Cardiac muscle cell (in vitro differentiated cells and primary cell): ENCODE results near the gene ATRIP. TPM values are rescaled to one million over a fixed set of nuclear protein-coding genes. Genes with fewer than 3 reads are reported as not detected.

Experiments
- DNase-seq, 2 donors: peaks; one replicate each; pipeline versions ENCODE4 v3.0.0 to v3.0.0-alpha.2; 2010 to 2017; ENCODE audit warnings: low read depth in 1 of 2, low spot score in 1 of 2
- H3K27ac ChIP-seq: fragments of 200-600 bp; sonication (generic); 2 replicates; pipeline ENCODE4 v1.5.1; 2016
- H3K27me3 ChIP-seq: fragments of 200-600 bp; sonication (generic); 2 replicates; pipeline ENCODE4 v1.6.0; 2016; ENCODE audit warnings: control low read depth
- H3K36me3 ChIP-seq: fragments of 200-600 bp; sonication (generic); 2 replicates; pipeline ENCODE4 v1.5.1; 2016; ENCODE audit warnings: control low read depth
- H3K4me1 ChIP-seq: fragments of 200-600 bp; sonication (generic); 2 replicates; pipeline ENCODE4 v1.8.1; 2017; ENCODE audit warnings: low read depth, mild to moderate bottlenecking, mixed run types
- H3K4me3 ChIP-seq: fragments of 200-600 bp; sonication (generic); 2 replicates; pipeline ENCODE4 v1.5.1; 2016; ENCODE audit warnings: mild to moderate bottlenecking
- H3K9me3 ChIP-seq: fragments of 200-600 bp; sonication (generic); 2 replicates; pipeline ENCODE4 v1.5.1; 2017; ENCODE audit warnings: low read depth, mild to moderate bottlenecking, control low read depth
- CTCF ChIP-seq: IDR thresholded peaks from 2 replicates; pipeline ENCODE4 v1.5.1; 2012; ENCODE audit warnings: low read depth, mild to moderate bottlenecking, low read length
- polyA plus RNA-seq: library from polyadenylated mRNA; unstranded; fragments of >200 nt; fragmentation: Nextera tagmentation; extraction: Ambion mirVana; gene quantifications from 2 replicates; pipeline ENCODE4 v1.2.1, GENCODE V29; 2016
- total RNA-seq: library from RNA; depleted of rRNA; stranded (reverse); fragments of >200 nt; gene quantifications from 2 replicates; pipeline ENCODE4 v1.2.3, GENCODE V29; 2016

Gene ATRIP
- 8.7 and 9.4 TPM in 2 replicates for total RNA-seq
- 6.4 and 11.2 TPM in 2 replicates for polyA plus RNA-seq

DNA sequence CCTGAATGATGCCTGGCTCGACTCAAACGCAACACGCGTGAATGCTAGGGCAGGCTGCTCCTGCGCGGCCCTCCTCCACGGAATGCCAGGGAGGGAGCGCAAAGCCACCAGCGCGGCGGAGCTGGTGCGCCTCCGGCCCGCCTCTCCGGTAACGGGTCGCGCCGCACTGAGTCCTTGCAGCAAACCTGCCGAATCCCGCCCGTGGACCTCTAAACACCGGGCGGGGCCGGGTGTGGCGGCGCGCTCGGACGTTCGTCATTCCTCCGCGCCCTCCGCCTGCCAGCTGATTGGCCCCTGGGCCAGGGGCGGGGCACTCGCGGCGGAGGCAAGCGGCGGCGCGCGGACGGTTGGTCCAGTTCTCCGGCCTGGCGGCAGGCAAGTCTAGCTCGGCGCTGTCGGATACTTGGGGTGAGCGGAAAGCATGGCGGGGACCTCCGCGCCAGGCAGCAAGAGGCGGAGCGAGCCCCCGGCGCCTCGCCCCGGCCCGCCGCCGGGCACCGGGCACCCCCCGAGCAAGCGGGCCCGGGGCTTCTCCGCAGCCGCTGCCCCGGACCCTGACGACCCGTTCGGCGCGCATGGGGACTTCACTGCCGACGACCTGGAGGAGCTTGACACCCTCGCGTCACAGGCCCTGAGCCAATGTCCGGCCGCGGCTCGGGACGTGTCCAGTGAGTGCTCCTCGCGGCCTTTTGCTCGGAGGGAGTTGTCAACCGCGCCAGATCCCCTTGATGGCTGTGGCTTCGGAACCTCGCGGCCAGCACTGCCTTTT, at the start of gene ATRIP:
TSS of gene ATRIP (plus strand) at position 313 of the 769 bp plus-strand sequence. CDS start at position 422, 109 bp downstream.
- no peaks in the 10 kb centered on the region for H3K9me3 ChIP-seq
- peak; percentile 90 to 95 for DNase-seq
- peaks cover 3% of the 10 kb centered on the region for H3K36me3 ChIP-seq
- peaks cover 6% of the 10 kb centered on the region for H3K4me1 ChIP-seq
- H3K27me3 ChIP-seq: no peaks in the 10 kb centered on the region
- H3K27ac ChIP-seq: peak within 1 kb of the TSS; percentile 89
- peak within 1 kb of the TSS; percentile 91 for H3K4me3 ChIP-seq
- TF ChIP-seq CTCF: no peak

DNA sequence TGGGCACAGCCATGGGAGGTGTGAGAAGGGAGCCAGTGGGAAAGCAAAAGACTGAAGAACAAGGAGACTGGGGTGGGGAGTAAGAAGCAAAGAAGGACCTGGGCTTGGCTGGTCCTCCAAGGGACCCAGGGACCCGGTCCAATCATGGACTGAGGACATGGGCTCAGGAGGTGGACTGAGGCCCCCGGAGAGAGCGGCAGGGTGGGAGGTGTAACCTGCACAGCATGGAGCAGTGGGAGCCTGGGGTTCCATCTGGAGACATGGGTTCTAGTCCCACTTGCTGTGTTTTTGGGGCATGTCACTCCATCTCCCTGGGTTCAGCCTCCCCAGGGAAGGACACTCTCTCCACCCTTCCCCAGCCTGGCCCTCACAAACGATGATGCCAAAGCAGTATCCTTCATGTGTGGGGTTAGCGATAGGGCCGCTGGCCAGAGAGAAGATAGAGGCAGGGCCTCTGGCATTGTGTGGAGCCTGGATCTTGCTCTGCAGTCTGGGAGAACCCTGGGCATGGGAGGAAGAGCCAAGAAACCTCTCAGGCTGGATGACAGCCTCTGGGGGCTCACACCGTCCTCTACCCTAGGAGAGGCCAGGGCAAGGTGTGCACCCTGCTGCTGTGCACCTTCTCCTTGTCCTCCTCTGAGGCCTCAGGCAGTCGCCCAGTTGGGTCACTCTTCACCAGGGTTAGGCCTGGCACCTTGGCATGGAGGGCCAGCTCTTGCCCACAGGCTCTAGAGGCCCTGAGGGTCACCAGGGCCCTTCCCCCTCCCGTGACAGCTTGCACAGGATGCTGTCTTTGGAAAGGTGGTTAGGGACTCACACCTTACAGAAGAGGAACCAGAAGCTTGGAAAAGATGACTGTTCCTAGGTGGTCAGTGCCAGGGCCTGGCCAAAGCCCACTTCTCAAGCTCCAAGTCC, 48.5 kb upstream of the ATRIP start:
- Histone ChIP-seq H3K36me3 (no peaks in the 10 kb centered on the region), H3K27ac (no peak overlapping the region), H3K4me3 (no peak overlapping the region), H3K27me3 (no peaks in the 10 kb centered on the region), H3K9me3 (no peaks in the 10 kb centered on the region), H3K4me1 (no peaks in the 10 kb centered on the region)
- no peak for DNase-seq
- no peak for TF ChIP-seq CTCF

DNA sequence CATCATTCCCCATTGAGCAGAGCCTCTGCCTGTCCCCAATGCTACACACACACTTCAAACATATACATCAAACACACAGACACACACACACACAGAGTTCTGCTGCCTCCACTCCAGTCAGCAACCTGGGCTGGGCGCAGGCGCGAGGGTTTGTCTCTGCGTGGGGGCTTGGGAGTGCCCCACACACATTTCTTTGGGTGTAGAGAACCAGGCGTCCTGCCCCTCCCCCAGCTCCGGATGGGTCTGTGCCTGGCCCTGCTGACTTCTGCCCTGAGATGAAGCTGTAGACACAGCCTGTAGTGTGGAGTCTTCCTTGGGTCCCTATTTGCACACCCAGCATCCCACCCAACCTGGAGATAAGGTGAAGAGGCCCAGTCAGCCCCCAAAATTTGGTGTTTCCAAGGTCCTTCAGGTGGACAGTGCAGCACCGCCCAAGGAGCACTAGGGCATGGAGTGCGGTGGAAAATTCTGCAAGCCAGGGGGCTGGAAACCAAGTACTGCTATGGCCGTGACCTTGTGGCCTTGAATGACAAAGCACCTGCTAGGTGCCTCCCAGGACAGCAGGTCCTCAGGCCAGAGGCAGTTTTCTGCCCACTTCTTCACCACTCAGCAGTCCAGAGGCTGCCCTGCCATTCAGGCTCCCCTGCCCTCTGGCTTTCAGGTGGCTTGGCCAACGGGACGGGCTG, 47.7 kb upstream of the ATRIP start:
- no peaks in the 10 kb centered on the region for H3K4me1 ChIP-seq
- no peak overlapping the region for H3K4me3 ChIP-seq
- no peaks in the 10 kb centered on the region for H3K9me3 ChIP-seq
- no peak for DNase-seq
- H3K36me3 ChIP-seq: no peaks in the 10 kb centered on the region
- TF ChIP-seq CTCF: no peak
- no peak overlapping the region for H3K27ac ChIP-seq
- H3K27me3 ChIP-seq: no peaks in the 10 kb centered on the region

- no peaks in the 10 kb centered on the region for H3K9me3 ChIP-seq
- H3K27me3 ChIP-seq: no peaks in the 10 kb centered on the region
- H3K4me1 ChIP-seq: no peaks in the 10 kb centered on the region
- no peaks in the 10 kb centered on the region for H3K36me3 ChIP-seq
- no peak for TF ChIP-seq CTCF
- H3K4me3 ChIP-seq: no peak overlapping the region
- DNase-seq: no peak
- no peak overlapping the region for H3K27ac ChIP-seq
Observed at GRCh38 chr3:48399387-48400172, 47.0 kb upstream of the ATRIP start.
